ENCODE results near the gene PSMD10.

Gene PSMD10

GRCh38 chrX:108071578-108071977 is 19.8 kb downstream of the PSMD10 start:
- no peak for DNase-seq

- DNase-seq = no peak
These were observed 20.5 kb downstream of the PSMD10 start for GRCh38 chrX:108070891-108071290.

- DNase-seq = no peak
These were observed 23.2 kb downstream of the PSMD10 start for GRCh38 chrX:108068121-108068520.

GRCh38 chrX:108064613-108065012 is 26.7 kb downstream of the PSMD10 start:
- DNase-seq = no peak

- DNase-seq = no peak
These were observed 27.3 kb downstream of the PSMD10 start for GRCh38 chrX:108064001-108064400.

GRCh38 chrX:108059801-108060200 is 31.5 kb downstream of the PSMD10 start:
- no peak for DNase-seq

- DNase-seq = no peak
These were observed 35.8 kb downstream of the PSMD10 start for GRCh38 chrX:108055546-108055945.

GRCh38 chrX:108053218-108053617 is 38.1 kb downstream of the PSMD10 start:
- DNase-seq = no peak

- peak in 1 of 3 experiments; percentile 9 for DNase-seq
These were observed 41.7 kb downstream of the PSMD10 start for GRCh38 chrX:108049649-108050048.

GRCh38 chrX:108044554-108045256 is 46.6 kb downstream of the PSMD10 start, which contains the start of gene VSIG1:
Gene VSIG1 (plus strand): TSS chrX:108045065. CDS start chrX:108045131, 66 bp downstream.
- DNase-seq = no peak

- peak in 1 of 3 experiments; percentile 32 for DNase-seq
These were observed 54.9 kb downstream of the PSMD10 start for GRCh38 chrX:108036298-108036973.

GRCh38 chrX:108034725-108035124 is 56.6 kb downstream of the PSMD10 start:
- DNase-seq = no peak
